ENCODE results near the gene GPT2.
"Not testable (repeated sequence)": the region's sequence is repeated elsewhere in the genome, so short reads cannot be mapped to it uniquely, and the experiment has no call there.

Gene GPT2

GRCh38 chr16:46930861-46931260 is 46.7 kb downstream of the GPT2 start:
- no peak for TF ChIP-seq CTCF (IDR thresholded peaks at IDR 0.05; ENCODE audit: insufficient read depth, low read depth, low read length, missing control alignments)
- no peak overlapping the region for H3K4me3 ChIP-seq (ENCODE audit: low read depth, low read length)
- DNase-seq (ENCODE audit: low read depth), result no peak

- TF ChIP-seq CTCF (IDR thresholded peaks at IDR 0.05; ENCODE audit: insufficient read depth, low read depth, low read length, missing control alignments), result no peak
- DNase-seq (ENCODE audit: low read depth), result peak; percentile 45
Measured at GRCh38 chr16:46932802-46933201, 48.6 kb downstream of the GPT2 start.

GRCh38 chr16:46937536-46937935 is 53.4 kb downstream of the GPT2 start:
- no peak for TF ChIP-seq CTCF (IDR thresholded peaks at IDR 0.05; ENCODE audit: insufficient read depth, low read depth, low read length, missing control alignments)
- no peak overlapping the region for H3K4me3 ChIP-seq (ENCODE audit: low read depth, low read length)
- DNase-seq (ENCODE audit: low read depth), result no peak

More at GRCh38 chr16:46932802-46933201, 48.6 kb downstream of the GPT2 start:
- H3K4me3 ChIP-seq (ENCODE audit: low read depth, low read length), result no peak overlapping the region

GRCh38 chr16:46944713-46945112 is 60.6 kb downstream of the GPT2 start:
- DNase-seq (ENCODE audit: low read depth); H3K4me3 ChIP-seq (ENCODE audit: low read depth, low read length): not testable (repeated sequence)

- peak; percentile 67 for TF ChIP-seq CTCF (IDR thresholded peaks at IDR 0.05; ENCODE audit: insufficient read depth, low read depth, low read length, missing control alignments)
- H3K4me3 ChIP-seq (ENCODE audit: low read depth, low read length), result no peak overlapping the region
- DNase-seq (ENCODE audit: low read depth), result peak; percentile 78
Measured at GRCh38 chr16:46947900-46948547, 63.9 kb downstream of the GPT2 start.

- DNase-seq (ENCODE audit: low read depth), result no peak
- no peak overlapping the region for H3K4me3 ChIP-seq (ENCODE audit: low read depth, low read length)
- no peak for TF ChIP-seq CTCF (IDR thresholded peaks at IDR 0.05; ENCODE audit: insufficient read depth, low read depth, low read length, missing control alignments)
Measured at GRCh38 chr16:46948548-46949166, 64.5 kb downstream of the GPT2 start.

GRCh38 chr16:46949241-46949892 is 65.2 kb downstream of the GPT2 start:
- peak; percentile 74 for DNase-seq (ENCODE audit: low read depth)
- H3K4me3 ChIP-seq (ENCODE audit: low read depth, low read length), result no peak overlapping the region
- no peak for TF ChIP-seq CTCF (IDR thresholded peaks at IDR 0.05; ENCODE audit: insufficient read depth, low read depth, low read length, missing control alignments)

Data from GM12865 (cell line).